Smooth muscle cell (in vitro differentiated cells): ENCODE results near the gene TMX3. TPM values are rescaled to one million over a fixed set of nuclear protein-coding genes. Genes with fewer than 3 reads are reported as not detected.

Experiments
- DNase-seq: peaks from one replicate; lab custom pipeline; 2025; ENCODE audit not compliant: unreplicated experiment; lab: John Stamatoyannopoulos, UW
- H2AFZ ChIP-seq: fragments of 200-600 bp; sonication (generic); 2 replicates; pipeline ENCODE4 v1.6.0; 2016; ENCODE audit warnings: antibody characterized with exemption, low read depth, mild to moderate bottlenecking
- H3F3A ChIP-seq: fragments of 200-600 bp; sonication (generic); 2 replicates; pipeline ENCODE4 v1.6.0; 2017; ENCODE audit warnings: antibody characterized with exemption, low read depth
- H3K27ac ChIP-seq: fragments of 200-600 bp; sonication (generic); 2 replicates; pipeline ENCODE4 v1.5.1; 2016; ENCODE audit warnings: low read depth, mild to moderate bottlenecking
- H3K27me3 ChIP-seq: fragments of 200-600 bp; sonication (generic); 2 replicates; pipeline ENCODE4 v1.6.1; 2016; ENCODE audit warnings: low read depth, mild to moderate bottlenecking
- H3K36me3 ChIP-seq: fragments of 200-600 bp; sonication (generic); 2 replicates; pipeline ENCODE4 v1.5.1; 2016; ENCODE audit warnings: low read depth
- H3K4me1 ChIP-seq: fragments of 200-600 bp; sonication (generic); 2 replicates; pipeline ENCODE4 v1.5.1; 2016; ENCODE audit warnings: low read depth
- H3K4me2 ChIP-seq: fragments of 200-600 bp; sonication (generic); 2 replicates; pipeline ENCODE4 v1.6.0; 2016; ENCODE audit warnings: mild to moderate bottlenecking
- H3K4me3 ChIP-seq: fragments of 200-600 bp; sonication (generic); 2 replicates; pipeline ENCODE4 v1.5.1; 2016; ENCODE audit warnings: mild to moderate bottlenecking
- H3K79me2 ChIP-seq: fragments of 200-600 bp; sonication (generic); 2 replicates; pipeline ENCODE4 v1.6.0; 2016; ENCODE audit warnings: low read depth, mild to moderate bottlenecking
- H3K9ac ChIP-seq: fragments of 200-600 bp; sonication (generic); 2 replicates; pipeline ENCODE4 v1.6.0; 2016; ENCODE audit warnings: low read depth
- H3K9me3 ChIP-seq: fragments of 200-600 bp; sonication (generic); replicated peaks from 2 replicates; pipeline ENCODE4 v1.5.1; 2016; ENCODE audit warnings: low read depth
- H4K20me1 ChIP-seq: fragments of 200-600 bp; sonication (generic); 2 replicates; pipeline ENCODE4 v1.6.0; 2016; ENCODE audit warnings: low read depth
- CTCF ChIP-seq: fragments of 200-600 bp; sonication (generic); IDR thresholded peaks from 2 replicates; pipeline ENCODE4 v1.5.1; 2017; ENCODE audit warnings: borderline replicate concordance, mild to moderate bottlenecking, antibody characterized with exemption; ENCODE audit not compliant: insufficient read depth, poor library complexity, severe bottlenecking
- WGBS: methylation state at CpG from one replicate; pipeline ENCODE4 v1.1.7; 2016; ENCODE audit warnings: low lambda C conversion rate; 5-methylcytosine and 5-hydroxymethylcytosine counted together
- polyA plus RNA-seq: library from polyadenylated mRNA; unstranded; fragments of >200 nt; fragmentation: Nextera tagmentation; extraction: Ambion mirVana; gene quantifications from 2 replicates; pipeline ENCODE4 v1.2.1, GENCODE V29; 2016
- total RNA-seq: library from RNA; depleted of rRNA; stranded (reverse); fragments of >200 nt; gene quantifications from 2 replicates; pipeline ENCODE4 v1.2.3, GENCODE V29; 2014

TMX3 gene
- total and polyA plus RNA-seq, 2 experiments from 2014 or later: 25.2 to 55.5 TPM

GRCh38 chr18:68723539-68723938, 8.6 kb upstream of the TMX3 start:
- H3K27ac ChIP-seq: no peak overlapping the region
- WGBS: 96% methylated on average over 3 of the region's 3 CpGs
- no peak for TF ChIP-seq CTCF

GRCh38 chr18:68722821-68723220, 7.9 kb upstream of the TMX3 start:
- Histone ChIP-seq H3K27ac (no peak overlapping the region), H3F3A (no peaks in the 10 kb centered on the region), H3K4me2 (no peak overlapping the region), H3K4me1 (no peaks in the 10 kb centered on the region), H3K27me3 (no peaks in the 10 kb centered on the region), H3K36me3 (no peaks in the 10 kb centered on the region), H3K9ac (no peak overlapping the region), H3K9me3 (no peaks in the 10 kb centered on the region), H4K20me1 (no peaks in the 10 kb centered on the region), H3K79me2 (no peaks in the 10 kb centered on the region), H3K4me3 (no peak overlapping the region), H2AFZ (no peak overlapping the region)
- no peak for DNase-seq
- TF ChIP-seq CTCF: no peak
- WGBS: 95% methylated on average over 1 of the region's 1 CpG

More at GRCh38 chr18:68723539-68723938, 8.6 kb upstream of the TMX3 start:
- Histone ChIP-seq H3K4me3 (no peak overlapping the region), H3K4me2 (no peak overlapping the region), H4K20me1 (no peaks in the 10 kb centered on the region), H3K9ac (no peak overlapping the region), H3K9me3 (no peaks in the 10 kb centered on the region), H3K79me2 (no peaks in the 10 kb centered on the region), H2AFZ (no peak overlapping the region), H3K27me3 (no peaks in the 10 kb centered on the region), H3K36me3 (no peaks in the 10 kb centered on the region), H3F3A (no peaks in the 10 kb centered on the region), H3K4me1 (no peaks in the 10 kb centered on the region)
- no peak for DNase-seq

- no peak for TF ChIP-seq CTCF
- Histone ChIP-seq H3K27ac (no peak overlapping the region), H3F3A (no peaks in the 10 kb centered on the region), H3K4me3 (no peak overlapping the region), H3K27me3 (no peaks in the 10 kb centered on the region), H3K9me3 (no peaks in the 10 kb centered on the region), H3K4me1 (no peaks in the 10 kb centered on the region), H4K20me1 (no peaks in the 10 kb centered on the region), H3K36me3 (no peaks in the 10 kb centered on the region), H3K9ac (no peak overlapping the region), H3K79me2 (no peaks in the 10 kb centered on the region), H2AFZ (no peak overlapping the region), H3K4me2 (peak overlapping the region; percentile 52)
- 81% methylated on average over 8 of the region's 8 CpGs for WGBS
- no peak for DNase-seq
Measured at GRCh38 chr18:68721681-68722583, 7.0 kb upstream of the TMX3 start.
